Stimulated activated CD8-positive, alpha-beta memory T cell treated with anti-CD3 and anti-CD28 coated beads, Interleukin-15, amount 100 ng/mL, for 4 hours (primary cell): ENCODE data around the gene ABCC6.
"Not testable (repeated sequence)": the region's sequence is repeated elsewhere in the genome, so short reads cannot be mapped to it uniquely, and the experiment has no call there.

Source experiments
- DNase-seq, 2 donors: peaks; one replicate each; pipeline ENCODE4 v3.0.0-alpha.2; 2020; ENCODE audit warnings: low read depth in 2 of 2

The ABCC6 gene

DNA sequence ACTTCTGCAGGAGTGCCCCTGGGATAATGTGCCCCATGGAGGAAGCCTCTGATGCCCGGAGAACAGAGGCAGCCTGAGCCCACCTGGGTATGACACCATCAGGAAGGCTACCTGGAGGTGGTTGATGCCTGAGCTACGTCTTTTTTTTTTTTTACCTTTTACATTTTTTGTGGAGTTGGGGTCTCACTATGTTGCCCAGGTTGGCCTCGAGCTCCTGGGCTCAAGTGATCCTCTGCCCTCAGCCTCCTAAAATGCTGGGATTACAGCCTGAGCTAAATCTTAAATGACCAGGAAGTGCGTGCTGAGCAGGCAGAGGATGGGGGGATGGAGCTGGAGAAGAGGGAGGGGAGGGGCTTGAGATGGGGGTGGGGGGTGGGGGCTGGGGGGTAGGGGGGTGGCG lies 32.7 kb downstream of the ABCC6 start:
- DNase-seq = no peak

DNA sequence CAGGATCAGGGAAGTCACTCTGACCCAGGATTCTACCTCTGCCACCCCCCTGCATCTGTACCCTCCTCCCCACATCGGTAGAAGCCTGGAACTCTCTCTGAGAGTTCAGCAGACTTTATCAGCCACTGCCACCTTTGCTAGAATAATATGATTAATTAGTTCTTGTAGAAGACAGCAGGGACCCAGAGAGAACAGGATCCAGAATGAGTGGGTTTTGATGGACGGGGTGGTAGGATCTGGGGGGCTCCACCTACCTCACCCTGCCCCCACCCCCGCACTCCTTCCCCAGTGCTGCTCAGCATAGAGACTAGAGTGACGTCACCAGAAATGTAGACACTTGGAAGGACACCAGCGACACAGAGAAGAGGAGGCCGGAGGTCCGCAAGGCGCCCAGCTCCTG lies 33.5 kb downstream of the ABCC6 start:
- DNase-seq = no peak

DNA sequence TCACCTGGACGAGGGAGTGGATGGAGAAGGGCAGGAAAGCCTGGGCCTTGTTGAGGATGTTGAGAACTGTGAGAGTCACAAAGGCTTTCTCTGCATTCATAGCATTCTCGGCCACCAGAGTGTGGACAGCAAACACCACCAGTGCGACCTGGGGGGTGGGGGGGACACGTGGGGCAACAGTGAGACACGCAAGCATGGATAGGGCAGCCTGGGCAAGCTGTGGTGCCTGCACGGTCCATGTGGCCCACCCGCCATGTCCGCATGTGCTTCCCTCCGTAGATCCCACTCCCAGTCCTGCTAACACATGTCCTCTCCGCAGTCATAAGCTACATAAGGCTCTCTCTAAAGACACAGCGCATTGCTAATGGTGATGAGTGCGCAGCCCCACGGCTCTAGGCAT lies 34.5 kb downstream of the ABCC6 start:
- DNase-seq = no peak

GRCh38 chr16:16186820-16187219 lies 36.5 kb downstream of the ABCC6 start:
- no peak for DNase-seq

- DNase-seq = no peak
Measured at GRCh38 chr16:16185095-16185494, 38.2 kb downstream of the ABCC6 start.

GRCh38 chr16:16184594-16184993 lies 38.7 kb downstream of the ABCC6 start:
- no peak for DNase-seq

GRCh38 chr16:16183562-16183961 lies 39.7 kb downstream of the ABCC6 start:
- DNase-seq = no peak

DNA sequence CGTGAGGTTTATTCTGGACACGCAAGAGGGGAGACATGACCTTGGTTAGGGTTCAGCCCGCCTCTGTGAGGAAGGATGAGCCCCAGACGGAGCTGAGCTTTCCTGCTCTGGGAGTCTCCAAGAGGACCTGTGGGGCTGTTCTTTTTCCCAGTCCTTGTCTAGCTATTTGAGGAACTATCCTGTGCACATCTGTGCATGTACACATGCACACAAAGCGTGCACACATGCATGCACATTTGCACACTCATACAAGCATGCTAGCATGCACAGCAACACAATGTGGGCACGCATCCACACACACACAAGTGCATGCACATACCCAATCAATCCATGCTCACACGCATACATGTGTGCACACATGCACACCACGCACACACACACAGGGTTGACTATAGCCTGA lies 40.4 kb downstream of the ABCC6 start:
- no peak for DNase-seq

DNA sequence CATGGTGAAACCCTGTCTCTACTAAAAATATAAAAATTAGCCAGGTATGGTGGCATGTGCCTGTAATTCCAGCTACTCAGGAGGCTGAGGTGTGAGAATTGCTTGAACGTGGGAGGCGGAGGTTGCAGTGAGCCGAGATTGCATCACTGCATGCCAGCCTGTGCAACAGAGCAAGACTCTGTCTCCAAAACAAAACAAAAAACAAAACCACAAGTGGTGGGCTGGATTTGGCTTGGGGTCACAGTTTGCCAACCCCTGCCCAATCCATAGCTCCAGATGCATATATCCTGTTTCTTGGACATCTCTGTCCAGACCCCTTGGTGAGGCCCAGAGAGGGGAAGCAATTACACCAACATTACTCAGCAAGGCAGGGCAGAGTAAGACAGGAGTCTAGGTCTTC lies 41.5 kb downstream of the ABCC6 start:
- DNase-seq = not testable (repeated sequence)

- DNase-seq = no peak
Measured at GRCh38 chr16:16178455-16179162, 44.7 kb downstream of the ABCC6 start.

- no peak for DNase-seq
Measured at GRCh38 chr16:16176328-16176727, 47.0 kb downstream of the ABCC6 start.

DNA sequence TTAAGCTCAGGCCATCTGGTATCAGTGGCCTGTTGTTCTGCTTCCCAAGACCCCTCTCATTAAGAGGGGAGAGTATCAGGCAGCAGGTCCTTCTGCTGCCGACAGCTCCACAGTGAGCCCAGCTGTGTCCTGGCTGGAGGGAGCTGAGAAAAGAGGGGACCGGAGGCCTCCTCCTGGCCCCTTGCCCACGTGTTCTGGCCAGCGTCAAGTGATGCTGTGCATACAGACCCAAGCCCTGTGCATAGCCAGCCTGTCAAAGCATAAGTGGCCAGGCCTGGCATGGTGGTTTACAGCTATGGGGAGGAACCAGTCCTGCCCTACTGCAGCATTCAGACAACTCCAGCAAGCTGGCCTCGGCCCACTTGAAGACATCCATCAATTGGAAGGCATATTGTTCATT lies 48.0 kb downstream of the ABCC6 start:
- no peak for DNase-seq

- DNase-seq = no peak
Measured at GRCh38 chr16:16172991-16173390, 50.3 kb downstream of the ABCC6 start.

DNA sequence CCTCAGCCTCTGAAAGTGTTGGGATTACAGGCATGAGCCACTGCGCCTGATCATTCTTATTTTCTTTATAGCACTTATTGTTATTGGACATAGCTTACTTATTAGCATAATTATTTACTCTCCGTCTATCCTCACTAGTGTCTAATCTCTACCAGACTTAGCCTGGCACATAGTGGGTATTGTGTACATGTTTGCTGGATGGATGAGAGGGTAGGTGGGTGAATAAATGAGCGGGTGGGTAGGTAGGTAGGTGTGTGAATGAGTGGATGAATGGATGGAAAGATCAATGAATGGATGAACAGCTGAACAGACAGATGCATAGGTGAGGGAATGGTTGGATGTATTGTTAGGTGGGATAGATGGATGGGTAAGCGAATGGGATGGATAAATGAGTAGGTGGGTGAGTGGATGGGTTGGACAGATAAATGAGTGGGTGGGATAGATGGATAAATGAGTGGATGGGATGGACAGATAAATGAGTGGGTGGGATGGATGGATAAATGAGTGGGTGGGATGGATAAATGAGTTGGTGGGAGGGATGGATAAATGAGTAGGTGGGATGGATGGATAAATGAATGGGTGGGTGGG lies 51.9 kb downstream of the ABCC6 start:
- DNase-seq = no peak

GRCh38 chr16:16169615-16170014 lies 53.7 kb downstream of the ABCC6 start:
- no peak for DNase-seq

DNA sequence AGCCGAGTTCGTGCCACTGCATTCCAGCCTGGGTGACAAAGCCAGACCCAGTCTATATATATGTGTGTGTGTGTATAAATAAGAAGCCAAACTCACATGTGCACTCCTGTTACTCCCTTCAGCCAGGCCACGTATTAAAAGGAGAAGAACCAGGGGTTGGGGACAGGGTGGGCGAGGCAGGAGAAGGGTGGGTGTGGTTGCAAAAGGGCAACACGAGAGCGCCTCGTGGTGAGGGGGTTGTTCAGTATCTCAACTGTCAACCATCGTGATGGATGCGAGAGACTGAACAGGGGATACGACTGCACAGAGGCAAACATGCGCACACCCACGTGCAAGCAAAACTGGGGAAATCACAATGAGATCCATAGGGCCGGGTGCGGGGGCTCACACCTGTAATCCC lies 54.9 kb downstream of the ABCC6 start:
- DNase-seq = no peak

- no peak for DNase-seq
Measured at GRCh38 chr16:16167927-16168326, 55.4 kb downstream of the ABCC6 start.

DNA sequence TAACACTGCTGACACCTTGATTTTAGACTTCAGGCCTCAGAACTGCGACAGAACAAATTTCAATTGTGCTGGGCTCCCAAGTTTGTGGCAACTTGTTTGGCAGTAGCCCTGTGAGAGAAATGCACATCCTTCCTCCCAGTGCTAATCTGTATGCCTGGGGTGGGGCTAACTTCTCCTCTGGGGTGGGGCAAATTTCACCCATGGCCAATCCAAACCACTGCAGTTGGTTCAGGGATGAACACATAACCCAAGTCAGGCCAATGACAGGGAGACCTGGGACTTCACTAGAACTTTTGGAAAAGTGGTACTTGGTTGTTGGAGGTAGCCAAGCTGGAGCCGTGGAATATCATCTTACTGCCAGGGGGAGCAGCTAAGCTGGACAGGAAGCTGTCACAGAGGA lies 56.3 kb downstream of the ABCC6 start:
- DNase-seq = no peak

DNA sequence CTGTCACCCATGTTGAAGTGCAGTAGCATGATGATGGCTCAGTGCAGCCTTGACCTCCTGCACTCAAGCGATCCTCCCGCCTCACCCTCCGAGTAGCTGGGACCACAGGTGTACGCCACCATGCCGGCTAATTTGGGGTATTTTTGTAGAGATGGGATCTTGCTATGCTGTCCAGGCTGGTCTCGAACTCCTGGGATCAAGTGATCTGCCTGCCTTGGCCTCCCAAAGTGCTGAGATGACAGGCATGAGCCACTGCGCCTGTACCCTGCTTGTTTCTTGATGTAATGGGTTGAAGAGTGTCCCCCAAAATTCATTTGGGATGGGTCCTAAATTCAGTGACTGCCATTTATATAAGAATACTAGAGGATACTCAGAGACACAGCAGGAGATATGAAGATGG lies 57.2 kb downstream of the ABCC6 start:
- DNase-seq = no peak

DNA sequence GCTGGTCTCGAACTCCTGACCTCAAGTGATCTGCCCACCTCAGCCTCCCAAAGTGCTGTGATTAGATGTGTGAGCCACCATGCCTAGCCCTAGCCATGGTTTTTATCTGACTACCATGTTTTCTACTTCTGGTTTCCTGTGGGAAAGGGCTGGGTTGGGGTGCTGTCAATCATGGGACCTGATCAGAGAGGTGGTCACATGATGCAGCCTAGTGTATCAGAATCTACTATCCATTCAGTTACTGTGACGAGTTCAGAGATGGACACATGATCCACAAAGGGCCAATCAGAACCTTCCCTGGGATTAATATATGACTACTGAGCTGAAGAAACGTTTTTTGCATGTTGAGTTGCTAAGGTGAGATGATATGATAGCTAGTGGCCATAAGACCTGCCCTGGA lies 59.1 kb downstream of the ABCC6 start:
- no peak for DNase-seq

DNA sequence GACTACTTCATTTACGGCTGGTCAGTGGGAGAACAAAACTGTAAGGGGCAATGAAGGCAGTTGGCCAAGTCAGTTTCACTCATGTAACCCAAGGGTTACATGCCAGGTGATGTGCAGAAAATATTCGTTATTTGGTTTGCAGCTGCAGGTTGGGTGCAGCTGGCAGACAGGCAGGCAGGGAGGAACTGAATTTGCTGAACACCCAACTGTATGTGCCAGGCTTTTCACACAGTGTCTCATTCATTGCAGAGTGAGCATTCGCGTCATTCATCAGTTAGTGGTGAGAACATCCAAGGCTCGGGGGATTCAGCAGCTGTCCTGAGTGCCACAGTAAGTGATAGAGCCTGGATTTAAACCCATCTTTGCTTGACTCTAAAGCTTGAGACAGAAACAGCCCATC lies 59.7 kb downstream of the ABCC6 start:
- no peak for DNase-seq

GRCh38 chr16:16163109-16163508 lies 60.2 kb downstream of the ABCC6 start:
- no peak for DNase-seq

DNA sequence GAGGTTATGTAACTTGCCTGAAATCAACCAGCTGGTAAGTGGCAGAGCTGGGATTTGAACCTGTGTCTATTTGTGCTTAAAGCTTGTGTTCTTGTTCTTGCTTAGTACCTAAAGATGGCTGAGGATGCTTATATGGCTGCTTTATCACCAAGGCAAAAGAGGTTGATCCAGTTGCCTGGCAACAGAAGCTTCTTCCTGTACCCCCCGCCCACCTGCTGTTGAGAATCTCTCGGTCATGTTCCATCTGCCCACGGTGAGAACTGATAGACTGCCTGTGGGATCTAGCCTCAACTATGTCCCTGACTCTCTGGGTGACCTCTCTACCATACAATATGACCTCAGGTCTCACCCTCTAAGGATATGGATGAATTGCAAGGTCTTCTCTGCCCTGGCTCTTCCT lies 60.7 kb downstream of the ABCC6 start:
- DNase-seq = no peak

- not testable (repeated sequence) for DNase-seq
Measured at GRCh38 chr16:16161840-16162239, 61.5 kb downstream of the ABCC6 start.
